Pancreas (tissue), 10 donors: Measurements from ENCODE around the gene CASS4. TPM values are rescaled to one million over a fixed set of nuclear protein-coding genes. Genes with fewer than 3 reads are reported as not detected.
"Not testable (repeated sequence)": the region's sequence is repeated elsewhere in the genome, so short reads cannot be mapped to it uniquely, and the experiment has no call there.

Experiments used
- ATAC-seq, 4 donors: fragments of 200-7000 bp; cut with Tn5 transposase; one replicate each; pipeline versions ENCODE4 v1.8.0 to v1.9.1; 2020; ENCODE audit warnings: mild to moderate bottlenecking in 4 of 4, moderate library complexity in 4 of 4
- DNase-seq, 6 donors: peaks; one replicate each; pipeline ENCODE4 v3.0.0-alpha.2; 2020
- FAIRE-seq: peaks from 2 replicates; lab custom pipeline; 2012; peaks lifted over from hg19 to GRCh38; lab: Jason Lieb, UNC
- H3K27ac ChIP-seq, 4 donors: fragments of 200-600 bp; sonication (generic); 1 replicate in 3 of 4; 2 replicates in 1 of 4; pipeline versions ENCODE4 v1.5.0 to v1.8.0; 2020
- H3K27me3 ChIP-seq, 4 donors: fragments of 200-600 bp; one replicate each; pipeline ENCODE4 v1.8.0; 2021
- H3K36me3 ChIP-seq, 3 donors: fragments of 200-600 bp; sonication (generic) in 1 of 3; one replicate each; pipeline versions ENCODE4 v1.5.0 to v1.8.0; 2020 to 2021
- H3K4me1 ChIP-seq, 3 donors: fragments of 200-600 bp; one replicate each; pipeline ENCODE4 v1.8.0; 2021
- H3K4me3 ChIP-seq, 4 donors: fragments of 200-600 bp; sonication (generic) in 2 of 4; one replicate each; pipeline versions ENCODE4 v1.5.0 to v1.8.0; 2020 to 2021
- H3K9me3 ChIP-seq, 4 donors: fragments of 200-600 bp; one replicate each; pipeline ENCODE4 v1.8.0; 2021
- CTCF ChIP-seq, 4 donors: fragments of 200-600 bp; sonication (generic) in 3 of 4; IDR thresholded peaks; one replicate each; pipeline versions ENCODE4 v1.5.0 to v1.8.0; 2021; ENCODE audit warnings: antibody characterized with exemption in 4 of 4
- WGBS, 2 donors: extraction: QIAGEN DNeasy Blood & Tissue Kit; methylation state at CpG; one replicate each; pipeline ENCODE4 v1.1.7; 2013; 5-methylcytosine and 5-hydroxymethylcytosine counted together
- intact Hi-C, 3 donors: fragments of 100-400 bp; cut with DNase I; formaldehyde crosslinking; loops; one replicate each; pipeline versions ENCODE4 v1.11.1 to v1.14.2; 2022
- polyA plus RNA-seq, 2 donors: library from polyadenylated mRNA; stranded (reverse); fragments of 200-250 nt; gene quantifications; one replicate each; pipeline ENCODE4 v1.2.3, GENCODE V29; 2013
- total RNA-seq, 6 donors: library from RNA; stranded (reverse); fragmentation: NEBNext Ultra II Directional in 4 of 6; extraction: Animal tissue kit (Norgen Biotek cat#: 25700) in 4 of 6; gene quantifications; one replicate each; pipeline versions ENCODE4 v1.2.1 to v1.2.4, GENCODE V29; 2021 to 2023
- donor health status: healthy with polysubstance abuse.
- donor health status: DM: no; HTN: no; CAD: no; lungs with moderate emphysema.
- donor health status: DM: no; HTN: no; CAD: no.
- donor health status: control.
- donor health status: control.
- donor health status: Bipolar disorder and iron deficiency.
- donor health status: DM: yes; HTN: yes; CAD: no.
- donor health status: DM: no; HTN: no; CAD: no.
- donor health status: DM: no; HTN: no; CAD: no.
- donor health status: DM: yes; HTN: yes; CAD: no.

The CASS4 gene
- total and polyA plus RNA-seq, 8 donors, result 0.04 to 1.6 (median 0.22) TPM

- no peaks in the 10 kb centered on the region for H3K4me1 ChIP-seq
- no peak overlapping the region for H3K27ac ChIP-seq
- WGBS, 2 donors, result 94% methylated on average over 3 of the region's 3 CpGs
- no peaks in the 10 kb centered on the region for H3K9me3 ChIP-seq
- intact Hi-C loops, result no loop called here
- DNase-seq, result no peak
- FAIRE-seq, result no peak
- no peak overlapping the region for H3K4me3 ChIP-seq
- no peak for ATAC-seq
- TF ChIP-seq CTCF (IDR thresholded peaks at IDR 0.05), result no peak
- H3K27me3 ChIP-seq, result no peaks in the 10 kb centered on the region
- peaks cover 0 to 55% (median 28%) of the 10 kb centered on the region in 3 donors for H3K36me3 ChIP-seq
These were observed 5.2 kb upstream of the CASS4 start for GRCh38 chr20:56406910-56407309.

GRCh38 chr20:56409521-56409920, 2.5 kb upstream of the CASS4 start:
- 78 to 87% methylated on average over 5 of the region's 5 CpGs for WGBS, 2 donors
- ATAC-seq (peak in 2 of 4 donors; percentile 32 to 66), DNase-seq (no peak), FAIRE-seq (no peak)
- no peaks in the 10 kb centered on the region for H3K4me1 ChIP-seq
- TF ChIP-seq CTCF (IDR thresholded peaks at IDR 0.05), result no peak
- H3K9me3 ChIP-seq, result no peaks in the 10 kb centered on the region
- peaks cover 0 to 34% (median 20%) of the 10 kb centered on the region in 3 donors for H3K36me3 ChIP-seq
- no peak overlapping the region for H3K27ac ChIP-seq
- no peaks in the 10 kb centered on the region for H3K27me3 ChIP-seq
- no peak overlapping the region for H3K4me3 ChIP-seq
- intact Hi-C loops, result no loop called here

- FAIRE-seq, result no peak
These were observed 2.1 kb upstream of the CASS4 start for GRCh38 chr20:56409956-56410355.

GRCh38 chr20:56411287-56411686, 773 bp upstream of the CASS4 start:
- H3K4me1 ChIP-seq, DNase-seq, ATAC-seq, FAIRE-seq, intact Hi-C loops, H3K27me3 ChIP-seq, H3K4me3 ChIP-seq, H3K9me3 ChIP-seq: not testable (repeated sequence)
- 94 to 95% methylated on average over 7 of the region's 7 CpGs for WGBS, 2 donors
- H3K27ac ChIP-seq, result peak overlapping the region in 2 of 4 donors; percentile 44 to 51
- H3K36me3 ChIP-seq, result peaks cover 0 to 22% (median 9%) of the 10 kb centered on the region in 3 donors

More at GRCh38 chr20:56409956-56410355, 2.1 kb upstream of the CASS4 start:
- peaks cover 0 to 32% (median 16%) of the 10 kb centered on the region in 3 donors for H3K36me3 ChIP-seq
- H3K27ac ChIP-seq, result no peak overlapping the region
- no peak overlapping the region for H3K4me3 ChIP-seq
- WGBS, 2 donors, result 42 to 91% methylated on average over 1 of the region's 1 CpG
- DNase-seq (no peak), ATAC-seq (no peak)
- no peaks in the 10 kb centered on the region for H3K9me3 ChIP-seq
- intact Hi-C loops, result no loop called here
- no peaks in the 10 kb centered on the region for H3K4me1 ChIP-seq
- H3K27me3 ChIP-seq, result no peaks in the 10 kb centered on the region
- TF ChIP-seq CTCF (IDR thresholded peaks at IDR 0.05), result no peak

GRCh38 chr20:56412473-56412790, 372 bp downstream of the CASS4 start:
- no peak for TF ChIP-seq CTCF (IDR thresholded peaks at IDR 0.05)
- Histone ChIP-seq H3K27me3 (no peaks in the 10 kb centered on the region), H3K4me1 (no peaks in the 10 kb centered on the region), H3K27ac (peak overlapping the region in 2 of 4 donors; percentile 44 to 51), H3K4me3 (peak overlapping the region in 1 of 4 donors; percentile 17), H3K9me3 (no peaks in the 10 kb centered on the region), H3K36me3 (peaks cover 0 to 14% (median 3%) of the 10 kb centered on the region in 3 donors)
- 94 to 95% methylated on average over 7 of the region's 7 CpGs for WGBS, 2 donors
- FAIRE-seq (no peak), ATAC-seq (no peak), DNase-seq (no peak)
- intact Hi-C loops, result no loop called here
